ENCODE results near the gene ZNF227. TPM values are rescaled to one million over a fixed set of nuclear protein-coding genes. Genes with fewer than 3 reads are reported as not detected.
"Not testable (repeated sequence)": the region's sequence is repeated elsewhere in the genome, so short reads cannot be mapped to it uniquely, and the experiment has no call there.

The ZNF227 gene
- polyA plus RNA-seq, 3 donors = 25.4 to 27.6 (median 26.1) TPM

- DNase-seq = no peak
Observed at GRCh38 chr19:44228318-44228717, 16.0 kb downstream of the ZNF227 start.

- DNase-seq = no peak
Observed at GRCh38 chr19:44232867-44233266, 20.5 kb downstream of the ZNF227 start.

- DNase-seq = no peak
Observed at GRCh38 chr19:44236384-44236783, 24.1 kb downstream of the ZNF227 start.

- not testable (repeated sequence) for DNase-seq
Observed at GRCh38 chr19:44252332-44252731, 40.0 kb downstream of the ZNF227 start.

GRCh38 chr19:44253392-44253791 lies 41.1 kb downstream of the ZNF227 start:
- not testable (repeated sequence) for DNase-seq

- no peak for DNase-seq
Observed at GRCh38 chr19:44254496-44254895, 42.2 kb downstream of the ZNF227 start.

GRCh38 chr19:44255705-44256411 lies 43.5 kb downstream of the ZNF227 start:
- DNase-seq = no peak

- DNase-seq = no peak
Observed at GRCh38 chr19:44258136-44258535, 45.8 kb downstream of the ZNF227 start.

GRCh38 chr19:44258835-44259413 lies 46.6 kb downstream of the ZNF227 start:
- DNase-seq = no peak

GRCh38 chr19:44260343-44260681 lies 48.0 kb downstream of the ZNF227 start:
- DNase-seq = no peak

GRCh38 chr19:44260695-44261446 lies 48.5 kb downstream of the ZNF227 start:
- DNase-seq = no peak

GRCh38 chr19:44277331-44277730 lies 65.0 kb downstream of the ZNF227 start:
- DNase-seq = no peak

- no peak for DNase-seq
Observed at GRCh38 chr19:44278181-44278690, 65.9 kb downstream of the ZNF227 start.

- DNase-seq = no peak
Observed at GRCh38 chr19:44280916-44281315, 68.6 kb downstream of the ZNF227 start.

- DNase-seq = no peak
Observed at GRCh38 chr19:44282846-44283245, 70.5 kb downstream of the ZNF227 start.

GRCh38 chr19:44284968-44285367 lies 72.6 kb downstream of the ZNF227 start:
- no peak for DNase-seq

Other genes with a start within 250 kb of the ZNF227 start
- 10 to 100 TPM; 13.1 to 15.9 (median 14.5) TPM for gene ZNF155, start 228.3 kb upstream of the ZNF227 start, polyA plus RNA-seq (ENCODE audit: insufficient read length in 3 of 3)
- 1 to 10 TPM; 5.4 to 7.9 (median 7.8) TPM for gene ZNF230, start 209.6 kb upstream of the ZNF227 start, polyA plus RNA-seq (ENCODE audit: insufficient read length in 3 of 3)
- 10 to 100 TPM in 2 of 3 donors, 1 to 10 TPM in 1; 9.3 to 12.2 (median 10.3) TPM for gene ZNF222, start 187.2 kb upstream of the ZNF227 start, polyA plus RNA-seq (ENCODE audit: insufficient read length in 3 of 3)
- gene ZNF223, start 160.5 kb upstream of the ZNF227 start, polyA plus RNA-seq (ENCODE audit: insufficient read length in 3 of 3) = 10 to 100 TPM; 11.2 to 16.0 (median 12.6) TPM
- 1 to 10 TPM; 2.7 to 6.0 (median 4.1) TPM for gene ZNF284, start 140.4 kb upstream of the ZNF227 start, polyA plus RNA-seq (ENCODE audit: insufficient read length in 3 of 3)
- gene ZNF224, start 118.2 kb upstream of the ZNF227 start, polyA plus RNA-seq (ENCODE audit: insufficient read length in 3 of 3) = 10 to 100 TPM; 24.3 to 50.3 (median 41.3) TPM
- gene ZNF225, start 99.1 kb upstream of the ZNF227 start, polyA plus RNA-seq (ENCODE audit: insufficient read length in 3 of 3) = 10 to 100 TPM in 1 of 3 donors, 1 to 10 TPM in 2; 9.2 to 12.2 (median 9.9) TPM
- gene ZNF234, start 71.0 kb upstream of the ZNF227 start, polyA plus RNA-seq (ENCODE audit: insufficient read length in 3 of 3) = 10 to 100 TPM; 11.3 to 25.0 (median 19.5) TPM
- gene ZNF226, start 47.4 kb upstream of the ZNF227 start, polyA plus RNA-seq (ENCODE audit: insufficient read length in 3 of 3) = 10 to 100 TPM; 25.6 to 30.4 (median 29.0) TPM
- 1 to 10 TPM; 5.5 to 9.3 (median 6.1) TPM for gene ZNF233, start 47.4 kb downstream of the ZNF227 start, polyA plus RNA-seq (ENCODE audit: insufficient read length in 3 of 3)
- 10 to 100 TPM; 10.3 to 14.2 (median 12.1) TPM for gene ZNF235, start 92.5 kb downstream of the ZNF227 start, polyA plus RNA-seq (ENCODE audit: insufficient read length in 3 of 3)
- 10 to 100 TPM; 11.3 to 13.1 (median 12.1) TPM for gene ZNF112, start 144.1 kb downstream of the ZNF227 start, polyA plus RNA-seq (ENCODE audit: insufficient read length in 3 of 3)
- gene ZNF285, start 189.1 kb downstream of the ZNF227 start, polyA plus RNA-seq (ENCODE audit: insufficient read length in 3 of 3) = 10 to 100 TPM; 11.4 to 14.3 (median 11.4) TPM
- 10 to 100 TPM; 16.5 to 16.6 (median 16.5) TPM for gene ZNF229, start 235.9 kb downstream of the ZNF227 start, polyA plus RNA-seq (ENCODE audit: insufficient read length in 3 of 3)

Data from renal pelvis (tissue), 4 donors.